Measurements from ENCODE around the gene HIPK1.

HIPK1 gene

DNA sequence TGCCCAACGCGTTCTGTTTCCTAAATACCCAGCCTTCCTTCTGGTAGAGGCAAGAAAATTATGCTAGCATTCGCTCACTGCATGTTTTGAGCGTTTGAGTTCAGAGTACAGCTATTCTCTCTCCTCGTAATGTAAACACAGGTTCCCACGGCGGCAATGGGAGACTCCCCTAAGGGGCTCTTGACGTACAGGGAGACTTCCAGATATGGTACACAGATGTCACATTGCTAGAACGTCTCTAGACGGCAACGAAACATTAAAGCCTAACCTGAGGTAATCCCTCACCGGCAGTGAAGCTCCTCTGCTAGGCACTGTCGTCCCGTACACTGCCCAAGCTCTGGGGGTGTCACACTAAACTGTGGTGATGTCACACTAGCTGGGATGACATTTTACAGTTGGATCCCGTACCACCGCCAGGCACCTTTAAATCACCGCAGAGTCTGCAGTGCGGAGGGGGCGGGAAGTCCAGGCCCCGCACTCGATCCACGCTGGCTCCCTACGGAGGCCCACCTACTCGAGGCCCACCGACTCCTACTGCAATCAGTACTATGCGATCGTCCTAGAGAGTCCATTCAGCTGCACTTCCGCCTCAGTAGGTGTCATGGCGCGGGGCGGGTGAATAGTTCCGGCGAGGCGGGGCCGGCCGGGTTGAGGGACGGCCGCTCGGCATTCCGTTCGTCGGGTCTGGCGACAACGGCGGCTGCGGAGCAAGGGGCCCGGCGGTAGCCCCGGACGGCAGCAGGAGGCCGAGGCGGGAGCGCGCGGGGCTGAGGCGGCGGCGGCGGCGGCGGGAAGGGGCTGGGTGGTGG lies at the start of gene HIPK1:
HIPK1 (plus strand) TSS at position 384 of the 809 bp plus-strand sequence.
- DNase-seq (ENCODE audit: low spot score): peak; percentile 97

- no peak for DNase-seq (ENCODE audit: low spot score)
Measured at GRCh38 chr1:113879739-113880038, 49.4 kb upstream of the HIPK1 start.

- DNase-seq (ENCODE audit: low spot score): no peak
Measured at GRCh38 chr1:113881661-113882060, 47.5 kb upstream of the HIPK1 start.

DNA sequence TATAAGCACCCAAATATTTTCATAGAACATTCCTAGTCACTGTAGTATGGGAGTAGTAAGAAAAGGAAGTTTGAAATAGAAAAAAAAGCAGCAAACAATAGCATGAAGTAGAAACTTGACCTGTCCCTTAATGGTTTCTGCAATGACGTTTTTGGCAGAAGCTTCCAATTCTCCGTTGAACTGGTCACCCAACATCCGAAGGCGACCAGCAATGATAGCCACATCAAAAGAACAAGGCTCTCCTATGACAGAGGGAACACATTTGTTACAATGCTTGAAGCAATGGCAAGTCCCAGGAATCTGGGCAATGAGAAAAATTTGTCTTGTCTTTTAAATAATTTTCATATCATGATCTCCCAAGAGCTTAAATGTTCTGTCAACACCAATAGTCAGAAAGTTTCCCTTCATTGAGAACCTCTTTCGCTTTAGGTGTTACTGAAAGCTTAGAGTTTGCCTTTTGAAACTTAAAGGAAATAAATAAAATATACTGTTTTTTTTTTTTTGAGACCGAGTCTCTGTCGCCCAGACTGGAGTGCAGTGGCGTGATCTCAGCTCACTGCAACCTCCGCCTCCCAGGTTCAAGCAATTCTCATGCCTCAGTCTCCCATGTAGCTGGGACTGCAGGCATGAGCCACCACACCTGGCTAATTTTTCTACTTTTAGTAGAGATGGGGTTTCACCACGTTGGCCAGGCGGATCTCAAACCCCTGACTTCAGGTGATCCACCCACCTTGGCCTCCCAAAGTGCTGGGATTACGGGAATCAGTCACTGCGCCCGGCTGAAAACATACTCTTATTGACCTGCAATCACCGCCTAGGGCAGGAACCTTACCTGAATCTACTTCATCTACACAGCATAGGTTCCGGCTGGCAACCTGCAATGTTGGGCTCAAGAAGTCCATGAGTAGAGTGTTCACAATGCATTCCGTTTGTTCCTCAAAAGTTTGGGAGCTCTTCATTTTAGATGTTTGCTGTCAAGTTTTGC lies 42.4 kb upstream of the HIPK1 start:
- no peak for DNase-seq (ENCODE audit: low spot score)

DNA sequence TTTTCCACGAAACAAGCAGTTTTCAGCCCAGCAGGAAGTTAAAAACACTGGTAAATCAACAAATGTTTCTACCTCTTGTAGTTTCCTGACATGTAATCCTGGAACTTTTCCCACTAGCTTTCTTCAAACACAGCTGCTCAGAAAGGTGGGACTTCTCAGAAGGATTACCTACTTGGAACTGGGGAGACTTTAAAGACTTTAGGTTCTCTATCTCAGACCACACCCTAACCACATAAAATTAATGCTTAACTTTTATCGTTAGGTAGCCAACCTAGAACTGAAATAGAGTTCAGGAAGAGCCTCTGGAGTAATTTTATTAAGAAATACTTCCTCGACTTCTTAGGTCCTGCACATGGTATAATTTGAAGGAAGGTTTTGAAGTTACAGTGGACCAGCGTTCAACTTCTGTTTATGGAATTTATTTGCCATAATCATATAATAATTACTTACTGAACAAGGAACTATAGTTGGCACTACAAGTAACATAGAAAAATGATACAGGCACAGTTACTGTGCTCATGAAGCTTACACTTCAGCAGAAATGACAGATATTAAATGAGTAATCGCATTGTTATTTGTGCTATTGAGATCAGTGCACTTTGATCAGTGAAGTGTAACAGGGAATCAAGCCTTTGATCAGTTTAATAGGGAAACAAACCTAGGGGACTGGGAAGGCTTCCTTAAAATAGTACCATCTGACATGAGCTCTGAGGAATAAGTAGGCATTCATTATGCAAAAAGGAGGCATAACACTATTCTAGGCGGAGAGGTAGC lies 41.5 kb upstream of the HIPK1 start, which contains the start of gene BCL2L15:
BCL2L15 (minus strand) TSS at position 180 of the 774 bp plus-strand sequence. CDS start 206 bp downstream, outside the sequence.
- DNase-seq (ENCODE audit: low spot score): no peak

- no peak for DNase-seq (ENCODE audit: low spot score)
Measured at GRCh38 chr1:113890816-113891215, 38.3 kb upstream of the HIPK1 start.

- DNase-seq (ENCODE audit: low spot score): no peak
Measured at GRCh38 chr1:113891631-113892220, 37.4 kb upstream of the HIPK1 start.

DNA sequence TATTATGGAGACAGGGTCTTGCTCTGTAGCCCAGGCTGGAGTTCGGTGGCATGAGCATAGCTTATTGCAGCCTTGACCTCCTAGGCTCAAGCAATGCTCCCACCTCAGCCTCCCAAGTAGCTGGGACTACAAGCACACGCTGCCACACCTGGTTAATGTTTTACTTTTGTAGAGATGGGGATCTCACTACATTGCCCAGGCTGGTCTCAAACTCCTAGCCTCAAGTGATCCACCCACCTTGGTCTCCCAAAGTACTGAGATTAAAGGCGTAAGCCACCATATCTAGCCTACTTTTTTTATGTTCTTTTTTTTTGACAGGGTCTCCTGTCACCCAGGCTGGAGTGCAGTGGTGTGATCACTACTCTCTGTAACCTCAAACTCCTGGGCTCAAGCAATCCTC lies 35.9 kb upstream of the HIPK1 start:
- no peak for DNase-seq (ENCODE audit: low spot score)

DNA sequence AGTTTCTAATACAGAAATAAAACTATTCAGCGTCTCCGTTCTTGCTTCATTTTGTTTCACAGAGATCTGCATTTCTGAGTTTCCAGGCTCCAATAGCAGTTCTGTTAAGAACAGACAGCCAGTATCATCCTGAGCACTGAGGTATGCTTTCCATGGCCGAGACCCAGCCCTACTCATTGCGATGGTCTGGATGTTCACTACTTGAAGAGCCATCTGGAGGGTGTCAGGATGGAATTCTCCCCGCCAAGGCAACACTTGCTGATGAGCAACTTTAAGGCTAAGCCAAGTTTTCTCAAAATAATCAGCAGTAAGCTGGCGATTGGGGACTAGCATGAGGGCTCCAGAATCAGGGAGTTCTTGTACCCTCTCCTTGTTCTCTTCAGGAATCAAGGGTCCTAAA lies 34.0 kb upstream of the HIPK1 start:
- no peak for DNase-seq (ENCODE audit: low spot score)

DNA sequence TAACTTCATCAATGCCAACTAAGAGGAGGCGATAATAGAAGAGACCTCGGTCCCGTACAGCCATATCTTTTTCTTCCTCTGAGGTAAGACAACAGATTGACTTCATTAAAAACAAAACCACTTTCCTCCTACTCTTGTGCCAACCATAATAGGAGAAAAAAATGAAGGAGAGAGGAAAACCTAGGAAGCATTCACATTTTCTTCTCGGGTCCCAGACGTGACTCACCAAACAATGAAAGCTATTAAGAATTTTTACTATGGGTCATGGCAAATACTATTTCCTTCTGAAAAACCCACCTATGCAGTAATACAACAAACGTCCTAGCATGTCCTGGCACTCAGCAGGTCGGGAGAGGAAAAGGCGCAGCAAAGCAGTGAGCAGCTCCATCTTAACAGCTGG lies 33.2 kb upstream of the HIPK1 start:
- no peak for DNase-seq (ENCODE audit: low spot score)

DNA sequence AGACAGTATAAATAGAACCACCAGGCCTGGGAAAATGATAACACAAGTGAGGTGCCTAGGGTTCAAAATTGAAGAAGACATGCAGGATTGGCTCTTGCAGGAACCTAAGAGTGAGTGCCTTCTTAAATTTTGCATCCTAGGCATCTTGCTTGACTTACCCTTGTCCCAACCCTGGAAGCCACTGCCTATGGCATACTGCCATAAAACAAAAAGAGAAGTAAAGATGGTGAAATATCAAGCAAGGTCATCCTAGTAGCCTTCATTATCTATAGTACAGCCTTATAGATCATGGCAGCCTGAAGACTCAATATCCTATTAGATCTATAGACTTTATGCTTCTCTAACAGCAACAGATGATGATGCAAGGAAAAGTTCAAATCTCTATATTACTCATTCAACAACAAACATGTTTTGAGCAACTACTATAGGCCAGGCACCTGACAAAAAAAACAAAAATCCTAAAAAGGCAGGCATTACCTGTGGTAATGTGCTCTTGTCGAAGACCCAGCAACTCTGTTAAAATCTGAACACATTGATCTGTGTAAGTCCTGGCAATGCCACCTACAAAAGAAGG lies 30.8 kb upstream of the HIPK1 start:
- no peak for DNase-seq (ENCODE audit: low spot score)

- no peak for DNase-seq (ENCODE audit: low spot score)
Measured at GRCh38 chr1:113899111-113899510, 30.0 kb upstream of the HIPK1 start.

DNA sequence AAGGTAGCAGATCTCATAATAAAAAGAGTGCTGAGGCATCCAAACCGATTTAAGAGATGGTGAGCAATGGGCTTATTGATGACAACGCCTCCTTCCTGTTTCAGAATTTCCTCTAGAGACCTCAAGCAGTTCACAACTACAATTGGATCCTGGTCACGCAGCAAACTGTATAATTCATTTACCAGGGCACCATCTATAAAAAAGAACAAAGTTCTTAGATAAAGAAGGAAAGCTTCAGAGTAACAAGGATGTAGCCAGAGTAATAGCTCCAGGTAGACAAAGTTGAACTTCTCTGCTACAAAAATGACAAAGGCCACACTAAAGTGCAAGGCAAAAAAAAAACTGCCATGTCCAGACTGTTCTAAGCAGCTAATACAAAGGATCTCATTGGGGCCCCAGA lies 27.9 kb upstream of the HIPK1 start:
- DNase-seq (ENCODE audit: low spot score): no peak

DNA sequence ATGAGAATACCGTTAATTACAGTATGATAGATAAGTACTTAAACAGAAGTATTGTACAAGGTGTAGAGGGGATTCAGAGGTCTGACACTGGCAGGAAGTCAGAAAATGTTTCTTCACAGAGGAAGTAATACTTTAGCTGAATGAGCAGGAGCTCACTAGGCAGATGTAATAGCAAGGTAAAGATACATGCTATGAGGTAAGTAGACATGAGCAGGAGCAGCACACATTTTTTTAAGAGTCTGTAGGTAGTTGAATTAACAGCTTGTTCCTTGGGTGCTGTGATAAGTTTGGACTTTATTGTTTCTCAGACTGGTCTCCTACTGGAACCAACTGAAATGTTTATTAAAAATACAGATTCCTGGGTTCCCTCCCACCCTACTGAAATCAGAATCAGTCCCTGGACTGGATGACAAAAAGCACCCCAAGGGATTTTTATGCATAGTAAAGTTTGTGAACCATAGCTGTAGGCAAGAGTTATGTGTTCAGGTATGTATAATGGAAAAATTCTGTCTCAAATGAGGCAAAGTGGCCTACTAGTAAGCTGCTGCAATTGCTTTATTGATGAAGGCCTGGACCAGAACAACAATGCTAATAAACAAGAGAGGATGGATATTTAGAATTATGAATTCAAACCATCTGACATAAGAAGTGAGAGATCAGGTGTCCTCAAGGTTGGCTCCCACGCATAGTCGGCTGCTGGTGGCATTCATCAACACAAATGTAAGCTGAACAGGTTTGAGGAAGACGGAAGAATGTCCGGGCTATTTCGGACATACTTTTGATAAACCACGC lies 25.4 kb upstream of the HIPK1 start:
- no peak for DNase-seq (ENCODE audit: low spot score)

GRCh38 chr1:113904293-113904673 lies 24.8 kb upstream of the HIPK1 start:
- DNase-seq (ENCODE audit: low spot score): peak; percentile 65

DNA sequence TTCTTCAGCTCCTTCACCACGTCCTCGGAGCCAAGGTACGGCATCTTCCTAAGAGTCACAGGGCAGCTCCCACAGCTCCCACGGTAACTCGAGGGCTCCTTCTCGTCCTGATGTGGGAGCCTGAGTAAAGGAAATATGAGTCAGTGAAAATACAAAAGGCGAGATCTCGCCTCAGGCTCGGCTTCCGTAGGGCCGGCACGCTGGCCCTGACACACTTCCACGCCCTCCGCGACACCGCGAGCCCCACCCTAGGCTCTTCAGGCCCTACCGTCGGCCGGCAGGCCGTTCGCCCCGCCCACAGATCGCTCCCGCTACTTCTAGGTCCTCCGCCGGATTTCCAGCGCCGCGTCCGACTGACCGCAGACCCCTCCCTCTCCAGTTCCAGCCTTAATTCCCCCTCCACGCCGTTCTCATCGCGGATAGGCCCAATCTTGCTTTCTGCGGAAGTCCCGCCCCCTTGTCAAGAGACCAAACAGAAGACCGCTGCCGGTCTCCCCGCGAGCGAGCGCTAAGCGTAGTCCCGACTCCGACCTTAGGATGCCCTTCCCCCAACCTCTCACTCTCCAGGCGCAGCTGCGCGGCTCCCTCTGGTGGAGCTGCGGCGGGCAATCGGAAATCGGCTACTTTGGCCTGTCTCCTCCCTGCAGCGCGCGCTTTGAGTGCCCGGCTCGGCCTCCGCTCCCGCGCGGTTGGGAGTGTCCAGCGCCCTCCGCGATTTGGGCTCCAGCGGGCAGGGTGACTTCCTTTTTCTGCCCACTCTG lies 24.3 kb upstream of the HIPK1 start, which contains the start of the genes AP4B1 and DCLRE1B:
AP4B1 (minus strand) TSS at position 126 of the 761 bp plus-strand sequence; CDS start at position 44, 82 bp downstream.
DCLRE1B (plus strand) TSS at position 653 of the 761 bp plus-strand sequence. CDS start 261 bp downstream, outside the sequence.
- peak; percentile 98 for DNase-seq (ENCODE audit: low spot score)

GRCh38 chr1:113905435-113905861 lies 23.7 kb upstream of the HIPK1 start:
- DNase-seq (ENCODE audit: low spot score): no peak

DNA sequence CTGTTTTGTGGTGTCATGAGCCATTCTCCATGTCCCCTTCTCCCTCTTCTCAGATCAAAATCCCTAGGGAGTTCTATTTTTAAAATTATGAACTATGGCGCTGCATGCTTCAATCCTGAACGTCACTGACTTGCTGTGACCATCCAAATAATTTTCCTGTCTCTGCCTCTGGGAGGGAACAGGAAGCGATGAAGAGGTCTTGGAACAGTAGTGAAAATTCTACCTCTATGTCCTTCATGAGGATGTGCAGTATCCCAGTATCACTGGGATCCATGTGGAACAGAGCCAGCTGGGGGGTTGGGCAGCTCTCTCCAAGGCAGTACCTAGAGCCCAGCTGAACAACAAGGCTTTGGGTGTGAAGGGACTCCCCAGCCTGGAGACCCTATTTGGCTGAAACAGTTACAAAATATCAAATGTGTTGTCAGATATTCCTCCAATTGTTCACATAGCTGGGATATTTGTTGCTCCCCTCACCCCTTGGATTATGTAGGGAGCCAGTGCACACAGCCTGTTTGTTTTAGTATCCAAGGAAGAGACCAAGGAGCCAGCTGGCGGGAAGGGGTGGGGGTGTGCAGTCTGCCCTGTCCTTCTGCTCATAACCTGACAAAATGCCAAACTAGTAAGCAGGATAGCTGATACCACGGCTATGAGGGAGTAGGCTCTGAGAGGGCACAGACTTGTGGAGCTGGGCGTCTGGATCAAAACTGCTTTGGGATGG lies 16.4 kb upstream of the HIPK1 start:
- DNase-seq (ENCODE audit: low spot score): peak; percentile 72

DNA sequence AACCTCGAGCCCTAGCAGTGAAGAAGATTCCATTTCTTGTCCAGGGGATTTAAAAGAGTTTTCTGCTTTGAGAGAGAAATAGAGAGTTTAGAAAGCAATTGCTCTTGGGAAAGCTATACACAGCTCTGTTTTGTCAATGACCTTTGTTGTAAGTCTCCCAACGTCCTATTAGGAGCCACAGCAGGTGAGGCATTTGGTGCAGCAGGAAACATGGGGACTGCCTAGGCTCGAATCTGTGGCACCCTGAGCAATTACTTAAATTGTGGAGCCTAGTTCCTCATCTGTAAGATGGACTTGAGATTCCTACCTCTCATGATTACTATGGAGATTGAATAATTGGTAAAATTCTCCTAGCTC lies 15.8 kb upstream of the HIPK1 start:
- DNase-seq (ENCODE audit: low spot score): no peak

Measured in left forelimb (tissue), 1 donor.